Epithelial cell of prostate (primary cell): ENCODE results near the gene TBCB.
"Not testable (repeated sequence)": the region's sequence is repeated elsewhere in the genome, so short reads cannot be mapped to it uniquely, and the experiment has no call there.

ENCODE experiments used
- DNase-seq: peaks from one replicate; pipeline ENCODE4 v3.0.0-alpha.2; 2011; ENCODE audit warnings: low read depth, low spot score
- H3K27ac ChIP-seq: fragments of 450-650 bp; 2 replicates; pipeline ENCODE4 v1.5.1; 2017; ENCODE audit warnings: mild to moderate bottlenecking

TBCB gene

DNA sequence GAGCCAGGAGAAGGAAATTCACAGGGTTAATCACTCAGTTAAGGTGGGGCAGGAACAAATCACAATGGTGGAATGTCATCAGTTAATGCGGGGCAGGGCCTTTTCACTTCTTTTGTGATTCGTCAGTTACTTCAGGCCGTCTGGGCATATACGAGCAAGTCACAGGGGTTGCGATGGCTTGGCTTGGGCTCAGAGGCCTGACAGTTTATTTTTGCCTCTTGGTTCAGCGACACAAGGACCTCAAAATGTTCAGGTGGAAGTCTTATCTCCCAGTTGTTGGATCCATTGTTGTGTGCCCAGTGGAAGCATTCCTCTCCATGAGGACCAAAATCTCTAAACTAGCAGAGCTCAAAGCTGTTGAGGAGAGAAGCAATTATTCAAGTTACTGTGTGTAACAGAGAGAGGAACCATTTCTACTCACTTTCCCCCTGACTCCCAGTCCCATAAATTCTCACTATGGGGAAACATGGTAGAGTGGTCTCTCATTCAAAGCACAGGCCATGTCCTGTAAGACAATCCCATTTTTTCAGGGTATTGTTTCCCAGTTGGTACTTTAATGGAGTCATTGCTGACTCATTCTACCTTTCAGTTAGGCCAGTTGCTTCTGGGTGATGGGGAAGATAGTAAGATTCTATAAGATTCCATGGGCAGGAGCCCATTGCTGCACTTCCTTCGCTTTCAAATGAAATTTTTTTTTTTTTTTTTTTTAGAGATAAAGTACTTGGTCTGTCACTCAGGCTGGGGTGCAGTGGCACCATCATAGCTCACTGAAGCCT, 45.7 kb downstream of the TBCB start:
- no peak for DNase-seq
- peak overlapping the region; percentile 83 for H3K27ac ChIP-seq

DNA sequence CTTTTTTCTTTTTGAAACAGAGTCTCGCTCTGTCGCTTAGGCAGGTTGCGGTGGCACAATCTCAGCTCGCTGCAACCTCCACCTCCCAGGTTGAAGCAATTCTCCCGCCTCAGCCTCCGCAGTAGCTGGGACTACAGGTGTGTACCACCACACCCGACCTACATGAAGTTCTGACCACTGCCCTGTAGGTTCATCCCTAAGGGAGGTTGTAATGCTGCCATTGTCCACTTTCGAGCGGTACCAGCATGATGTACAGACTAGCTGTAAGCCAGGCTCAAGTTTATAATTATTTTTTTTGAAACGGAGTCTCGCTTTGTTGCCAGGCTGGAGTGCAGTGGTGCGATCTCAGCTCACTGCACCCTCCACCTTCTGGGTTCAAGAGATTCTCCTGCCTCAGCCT, 48.5 kb downstream of the TBCB start:
- H3K27ac ChIP-seq: no peak overlapping the region
- DNase-seq: no peak

DNA sequence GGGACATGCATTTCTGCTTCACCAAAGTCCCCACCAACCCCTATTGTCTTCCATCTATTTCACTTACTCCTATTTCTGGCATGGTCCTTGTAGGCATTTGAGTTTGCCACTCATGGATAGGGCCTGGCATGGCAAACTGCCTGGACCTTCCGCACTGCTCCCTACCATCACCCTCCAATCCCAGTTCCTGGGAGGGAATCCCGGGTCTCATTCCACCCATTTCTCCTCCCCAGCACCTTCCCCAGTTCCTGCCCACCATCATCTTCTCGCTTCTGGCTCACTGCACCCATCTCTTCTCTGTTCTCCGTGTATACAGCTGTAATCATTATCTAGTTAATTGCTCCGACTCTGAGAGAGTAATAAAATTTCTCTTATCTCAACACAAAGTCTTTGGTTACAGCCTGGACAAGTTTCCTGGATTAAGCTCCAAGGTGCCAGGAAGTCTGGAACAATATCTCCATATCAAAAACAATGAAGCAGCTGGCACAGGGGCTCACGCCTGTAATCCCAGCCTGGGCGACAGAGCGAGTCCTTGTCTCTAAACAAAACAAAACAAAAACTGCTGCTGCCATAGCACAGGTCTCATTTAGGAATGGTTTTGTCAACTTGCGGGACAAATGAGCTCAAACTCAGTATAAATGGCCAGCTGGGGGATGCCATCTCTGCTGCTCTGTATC, 54.0 kb downstream of the TBCB start:
- no peak for DNase-seq
- H3K27ac ChIP-seq: peak overlapping the region; percentile 15

DNA sequence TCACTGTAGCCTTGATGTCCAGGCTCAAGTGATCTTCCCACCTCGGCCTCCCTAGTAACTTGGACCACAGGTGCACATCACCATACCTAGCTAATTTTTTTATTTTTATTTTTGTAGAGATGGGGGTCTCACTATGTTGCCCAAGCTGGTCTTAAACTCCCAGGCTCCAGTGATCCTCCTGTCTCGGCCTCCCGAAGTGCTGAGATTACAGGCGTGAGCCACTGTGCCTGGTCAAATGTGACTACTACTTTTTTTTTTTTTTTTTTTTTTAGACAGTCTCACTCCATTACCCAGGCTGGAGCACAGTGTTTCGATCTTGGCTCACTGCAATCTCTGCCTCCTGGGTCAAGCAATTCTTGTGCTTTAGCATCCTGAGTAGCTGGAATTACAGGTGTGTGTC, 57.6 kb downstream of the TBCB start:
- no peak overlapping the region for H3K27ac ChIP-seq
- DNase-seq: no peak

DNA sequence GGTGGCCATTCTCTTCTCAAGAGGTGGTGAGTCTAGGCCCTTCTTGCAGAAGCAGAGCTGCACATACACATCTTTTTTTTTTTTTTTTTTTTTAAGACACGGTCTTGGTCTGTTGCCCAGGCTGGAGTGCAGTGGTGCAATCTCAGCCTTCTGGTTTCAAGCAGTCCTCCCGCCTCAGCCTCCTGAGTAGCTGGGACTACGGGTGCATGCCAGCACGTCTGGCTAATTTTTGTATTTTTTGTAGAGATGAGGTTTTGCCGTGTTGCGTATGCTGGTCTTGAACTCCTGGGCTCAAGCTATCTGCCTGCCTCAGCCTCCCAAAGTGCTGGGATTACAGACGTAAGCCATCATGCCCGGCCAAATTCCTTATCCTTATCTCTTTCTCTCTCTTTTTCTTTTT, 58.6 kb downstream of the TBCB start:
- H3K27ac ChIP-seq, DNase-seq: not testable (repeated sequence)
